ENCODE results near the gene SACM1L. TPM values are rescaled to one million over a fixed set of nuclear protein-coding genes. Genes with fewer than 3 reads are reported as not detected.
A peak's percentile ranks its signal among the peaks of the same experiment; 100 is the strongest.

SACM1L gene
- total and polyA plus RNA-seq, 2 donors (not counting 3 experiments of a cell fraction or from before 2014, with no cell fraction given), result 11.9 to 39.9 TPM

GRCh38 chr3:45657853-45658252 is 31.3 kb upstream of the SACM1L start:
- Histone ChIP-seq H3K36me3 (ENCODE audit: control insufficient read depth in 2 of 2, extremely low read depth in 1 of 2, insufficient read depth in 2 of 2, low read length in 2 of 2) (no peaks in the 10 kb centered on the region), H3K4me3 (replicated peaks in 1 of 3; ENCODE audit: insufficient read depth in 1 of 3, low read depth in 1 of 3, low read length in 3 of 3) (no peak overlapping the region), H3K9me3 (replicated peaks; ENCODE audit: control insufficient read depth, insufficient read depth, low read length) (no peaks in the 10 kb centered on the region), H4K20me1 (replicated peaks; ENCODE audit: control insufficient read depth, extremely low read depth, insufficient read depth, low read length) (no peaks in the 10 kb centered on the region), H3K27ac (ENCODE audit: insufficient read depth, low read depth, low read length) (no peak overlapping the region), H3K27me3 (ENCODE audit: control insufficient read depth in 2 of 2, insufficient read depth in 2 of 2, low read length in 2 of 2) (no peaks in the 10 kb centered on the region), H3K79me2 (ENCODE audit: control insufficient read depth, insufficient read depth, low read length) (peaks cover 23% of the 10 kb centered on the region), H2AFZ (ENCODE audit: low read depth, low read length) (no peak overlapping the region), H3K4me1 (ENCODE audit: control insufficient read depth, extremely low read depth, insufficient read depth, low read length) (peaks cover 17% of the 10 kb centered on the region), H3K9me1 (replicated peaks; ENCODE audit: control insufficient read depth, extremely low read depth, insufficient read depth, low read length) (no peaks in the 10 kb centered on the region), H3K9ac (replicated peaks; ENCODE audit: extremely low read depth, insufficient read depth, low read length) (no peak overlapping the region), H3K4me2 (ENCODE audit: insufficient read depth, low read length) (no peak overlapping the region)
- BruUV-seq (replicated peaks), result no TSS peak
- DNase-seq (ENCODE audit: low read depth, low spot score) (no peak), FAIRE-seq (no peak)
- TF ChIP-seq POLR2A (IDR thresholded peaks at IDR 0.05; ENCODE audit: low read depth, low read length), result no peak
- POLR2A ChIA-PET, result no interaction called here
- intact Hi-C loops (cut with micrococcal nuclease) (loop anchor here (2.0 kb wide), 2 partner anchors 27 to 433 kb away; no protein-coding TSS in a partner anchor), dilution Hi-C loops (cut with MboI; ENCODE audit: extremely low pct_ligation_motif_present, low sequenced_read_pairs) (no loop called here)
- CTCF ChIA-PET, result interaction anchor here (1.0 to 3.3 kb wide), 3 partner anchors 61 to 147 kb away, joined by 3 to 62 read pairs (median 50); partner anchors contain the start of gene LIMD1

- intact Hi-C loops (cut with micrococcal nuclease), result loop anchor here (1.0 to 2.0 kb wide), 2 partner anchors 149 to 435 kb away; no protein-coding TSS in a partner anchor
- no peak overlapping the region for H3K9ac ChIP-seq (replicated peaks; ENCODE audit: extremely low read depth, insufficient read depth, low read length)
- peak; percentile 73 for DNase-seq (ENCODE audit: low read depth, low spot score)
Measured at GRCh38 chr3:45659661-45660566, 29.3 kb upstream of the SACM1L start.

More at GRCh38 chr3:45659661-45660566, 29.3 kb upstream of the SACM1L start:
- no peak overlapping the region for H3K4me3 ChIP-seq (replicated peaks in 1 of 3; ENCODE audit: insufficient read depth in 1 of 3, low read depth in 1 of 3, low read length in 3 of 3)
- no peak overlapping the region for H3K4me2 ChIP-seq (ENCODE audit: insufficient read depth, low read length)
- TF ChIP-seq CTCF (IDR thresholded peaks at IDR 0.05; ENCODE audit: extremely low read depth in 1 of 2, insufficient read depth in 1 of 2, low read depth in 1 of 2, low read length in 2 of 2) (peak; percentile 84 to 94), MYC (IDR thresholded peaks at IDR 0.05; ENCODE audit: low read depth, low read length) (no peak), JUN (IDR thresholded peaks at IDR 0.05; ENCODE audit: borderline replicate concordance, insufficient read depth, insufficient read length, low read depth) (no peak), MAX (IDR thresholded peaks at IDR 0.05; ENCODE audit: insufficient read depth, insufficient read length) (no peak), POLR2AphosphoS5 (IDR thresholded peaks at IDR 0.05; ENCODE audit: insufficient read depth, low read depth, low read length) (no peak), POLR2A (IDR thresholded peaks at IDR 0.05; ENCODE audit: low read depth, low read length) (no peak)
- H3K79me2 ChIP-seq (ENCODE audit: control insufficient read depth, insufficient read depth, low read length), result peaks cover 31% of the 10 kb centered on the region
- no TSS peak for BruUV-seq (replicated peaks)
- no peaks in the 10 kb centered on the region for H3K27me3 ChIP-seq (ENCODE audit: control insufficient read depth in 2 of 2, insufficient read depth in 2 of 2, low read length in 2 of 2)
- H4K20me1 ChIP-seq (replicated peaks; ENCODE audit: control insufficient read depth, extremely low read depth, insufficient read depth, low read length), result no peaks in the 10 kb centered on the region
- H3K9me1 ChIP-seq (replicated peaks; ENCODE audit: control insufficient read depth, extremely low read depth, insufficient read depth, low read length), result no peaks in the 10 kb centered on the region
- ChIA-PET CTCF (interaction anchor here (0.6 to 4.0 kb wide), 64 partner anchors 9 to 1188 kb away, joined by 3 to 109 read pairs (median 5); partner anchors contain the start of genes LIMD1 and SACM1L), POLR2A (interaction anchor here (0.7 to 1.0 kb wide), 2 partner anchors 66 to 156 kb away, joined by 3 to 12 read pairs; partner anchors contain the start of gene LIMD1)
- H3K4me1 ChIP-seq (ENCODE audit: control insufficient read depth, extremely low read depth, insufficient read depth, low read length), result peaks cover 25% of the 10 kb centered on the region
- no peak overlapping the region for H3K27ac ChIP-seq (ENCODE audit: insufficient read depth, low read depth, low read length)
- H3K9me3 ChIP-seq (replicated peaks; ENCODE audit: control insufficient read depth, insufficient read depth, low read length), result no peaks in the 10 kb centered on the region
- FAIRE-seq, result peak; percentile 82
- H3K36me3 ChIP-seq (ENCODE audit: control insufficient read depth in 2 of 2, extremely low read depth in 1 of 2, insufficient read depth in 2 of 2, low read length in 2 of 2), result no peaks in the 10 kb centered on the region
- dilution Hi-C loops (cut with MboI; ENCODE audit: extremely low pct_ligation_motif_present, low sequenced_read_pairs), result loop anchor here (10.0 kb wide), 1 partner anchor 135 kb away; no protein-coding TSS in a partner anchor
- no peak overlapping the region for H2AFZ ChIP-seq (ENCODE audit: low read depth, low read length)

Data from endothelial cell of umbilical vein (primary cell).